Hepatocyte (in vitro differentiated cells): ENCODE results near the gene TENM4. TPM values are rescaled to one million over a fixed set of nuclear protein-coding genes. Genes with fewer than 3 reads are reported as not detected.

Experiments
- DNase-seq: peaks from one replicate; pipeline ENCODE4 v3.0.0-alpha.2; 2016; ENCODE audit warnings: low spot score
- H2AFZ ChIP-seq: fragments of 200-600 bp; sonication (generic); 2 replicates; pipeline ENCODE4 v1.6.0; 2016; ENCODE audit warnings: antibody characterized with exemption, mild to moderate bottlenecking
- H3K27ac ChIP-seq: fragments of 200-600 bp; sonication (generic); 2 replicates; pipeline ENCODE4 v1.5.1; 2016; ENCODE audit warnings: mild to moderate bottlenecking
- H3K27me3 ChIP-seq: fragments of 200-600 bp; sonication (generic); 2 replicates; pipeline ENCODE4 v1.6.1; 2016
- H3K36me3 ChIP-seq: fragments of 200-600 bp; sonication (generic); replicated peaks from 2 replicates; pipeline ENCODE4 v1.5.1; 2016; ENCODE audit warnings: low read depth; ENCODE audit not compliant: insufficient read depth
- H3K4me1 ChIP-seq: fragments of 200-600 bp; sonication (generic); 2 replicates; pipeline ENCODE4 v1.5.1; 2016; ENCODE audit warnings: mild to moderate bottlenecking, moderate library complexity; ENCODE audit not compliant: insufficient read depth
- H3K4me2 ChIP-seq: fragments of 200-600 bp; sonication (generic); 2 replicates; pipeline ENCODE4 v1.6.0; 2016
- H3K4me3 ChIP-seq: fragments of 200-600 bp; sonication (generic); 2 replicates; pipeline ENCODE4 v1.5.1; 2016; ENCODE audit warnings: mild to moderate bottlenecking
- H3K79me2 ChIP-seq: fragments of 200-600 bp; sonication (generic); 2 replicates; pipeline ENCODE4 v1.6.0; 2017; ENCODE audit warnings: mild to moderate bottlenecking
- H3K9me2 ChIP-seq: fragments of 200-600 bp; sonication (generic); replicated peaks from 2 replicates; pipeline ENCODE4 v1.6.0; 2017; ENCODE audit warnings: mild to moderate bottlenecking; ENCODE audit not compliant: insufficient read depth
- H3K9me3 ChIP-seq: fragments of 200-600 bp; sonication (generic); 2 replicates; pipeline ENCODE4 v1.5.1; 2016; ENCODE audit warnings: low read depth, mild to moderate bottlenecking
- H4K20me1 ChIP-seq: fragments of 200-600 bp; sonication (generic); 2 replicates; pipeline ENCODE4 v1.6.0; 2016; ENCODE audit warnings: mild to moderate bottlenecking; ENCODE audit not compliant: insufficient read depth, poor library complexity, severe bottlenecking
- CTCF ChIP-seq: fragments of 200-600 bp; sonication (generic); IDR thresholded peaks from 2 replicates; pipeline ENCODE4 v1.5.1; 2016; ENCODE audit warnings: antibody characterized with exemption, mild to moderate bottlenecking; ENCODE audit not compliant: poor library complexity
- EZH2 ChIP-seq: fragments of 200-600 bp; sonication (generic); IDR thresholded peaks from 2 replicates; pipeline ENCODE4 v1.6.1; 2016; ENCODE audit warnings: antibody characterized with exemption, mild to moderate bottlenecking, borderline replicate concordance
- EZH2phosphoT487 ChIP-seq: fragments of 200-600 bp; sonication (generic); IDR thresholded peaks from one replicate; pipeline ENCODE4 v1.6.1; 2018; ENCODE audit warnings: antibody characterized with exemption, mild to moderate bottlenecking, low read depth, moderate library complexity; ENCODE audit not compliant: unreplicated experiment, severe bottlenecking
- WGBS: methylation state at CpG from one replicate; pipeline ENCODE4 v1.1.6; 2016; ENCODE audit warnings: low lambda C conversion rate; ENCODE audit errors: missing lambda C conversion rate; 5-methylcytosine and 5-hydroxymethylcytosine counted together
- polyA plus RNA-seq: library from polyadenylated mRNA; unstranded; fragments of >200 nt; fragmentation: Nextera tagmentation; extraction: Ambion mirVana; gene quantifications from 2 replicates; pipeline ENCODE4 v1.2.1, GENCODE V29; 2016
- total RNA-seq: library from RNA; depleted of rRNA; stranded (reverse); fragments of >200 nt; gene quantifications from 2 replicates; pipeline ENCODE4 v1.2.3, GENCODE V29; 2014

TENM4 gene
- total and polyA plus RNA-seq, 2 experiments from 2014 or later = 18.4 to 18.7 TPM

DNA sequence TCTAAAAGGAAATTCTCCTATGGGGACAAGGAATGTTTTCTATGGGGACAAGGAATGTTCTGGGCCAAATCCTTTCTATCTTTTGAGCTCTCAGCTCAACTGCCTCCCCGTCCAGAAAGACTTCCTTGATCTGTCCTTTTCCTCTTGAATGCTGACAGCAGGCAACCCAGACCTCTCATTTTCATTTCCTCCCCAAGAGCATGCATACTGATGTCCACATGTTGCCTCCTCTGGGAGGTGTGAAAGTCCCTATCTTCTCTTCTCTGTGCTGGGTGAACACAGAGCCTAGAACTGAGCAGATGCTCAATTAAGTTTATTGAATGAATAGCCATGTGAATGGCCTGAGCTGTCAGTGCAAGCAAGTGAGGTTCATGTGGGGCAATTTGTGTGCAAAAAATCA lies 534.3 kb downstream of the TENM4 start:
- 59% methylated on average over 1 of the region's 1 CpG for WGBS
- no peaks in the 10 kb centered on the region for H4K20me1 ChIP-seq
- no peaks in the 10 kb centered on the region for H3K79me2 ChIP-seq
- H3K27ac ChIP-seq = no peak overlapping the region
- H3K36me3 ChIP-seq = no peaks in the 10 kb centered on the region
- no peaks in the 10 kb centered on the region for H3K27me3 ChIP-seq
- H3K9me2 ChIP-seq = no peaks in the 10 kb centered on the region
- no peak overlapping the region for H3K4me3 ChIP-seq
- TF ChIP-seq CTCF = no peak
- no peak for TF ChIP-seq EZH2
- no peak for TF ChIP-seq EZH2phosphoT487
- H3K4me2 ChIP-seq = no peak overlapping the region
- no peaks in the 10 kb centered on the region for H3K9me3 ChIP-seq
- H3K4me1 ChIP-seq = peaks cover 4% of the 10 kb centered on the region
- no peak overlapping the region for H2AFZ ChIP-seq
- DNase-seq = no peak

DNA sequence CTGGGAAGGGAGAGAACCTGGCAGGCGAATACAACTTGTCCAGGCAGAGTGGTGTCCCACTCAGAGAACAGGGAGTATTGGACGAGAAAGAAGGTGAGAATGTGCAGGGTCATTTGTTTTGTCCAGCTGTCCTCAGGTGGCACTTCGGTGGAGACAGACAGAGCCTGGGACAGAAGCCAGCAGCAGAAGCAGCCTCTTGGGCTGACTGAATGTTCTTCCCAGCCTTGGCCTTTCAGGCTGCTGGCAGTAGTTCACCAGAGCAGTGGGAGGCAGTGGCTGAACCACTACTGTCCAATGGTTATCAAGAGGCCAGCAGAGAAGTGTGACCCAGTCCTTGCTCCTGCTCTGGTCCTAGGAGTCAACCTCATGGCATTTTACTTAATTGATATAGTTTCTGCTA lies 535.1 kb downstream of the TENM4 start:
- H3K27me3 ChIP-seq = no peaks in the 10 kb centered on the region
- H3K27ac ChIP-seq = no peak overlapping the region
- no peak for TF ChIP-seq EZH2
- no peak for TF ChIP-seq EZH2phosphoT487
- TF ChIP-seq CTCF = no peak
- no peaks in the 10 kb centered on the region for H3K9me3 ChIP-seq
- H3K36me3 ChIP-seq = no peaks in the 10 kb centered on the region
- WGBS = 100% methylated on average over 3 of the region's 3 CpGs
- peaks cover 4% of the 10 kb centered on the region for H3K4me1 ChIP-seq
- no peak for DNase-seq
- no peaks in the 10 kb centered on the region for H3K9me2 ChIP-seq
- H3K4me2 ChIP-seq = no peak overlapping the region
- H2AFZ ChIP-seq = no peak overlapping the region
- no peaks in the 10 kb centered on the region for H4K20me1 ChIP-seq
- no peaks in the 10 kb centered on the region for H3K79me2 ChIP-seq
- no peak overlapping the region for H3K4me3 ChIP-seq

- Histone ChIP-seq H2AFZ (no peak overlapping the region), H3K9me2 (no peaks in the 10 kb centered on the region), H3K27me3 (no peaks in the 10 kb centered on the region), H3K9me3 (no peaks in the 10 kb centered on the region), H3K4me2 (no peak overlapping the region), H3K4me1 (peaks cover 4% of the 10 kb centered on the region), H3K27ac (no peak overlapping the region), H4K20me1 (no peaks in the 10 kb centered on the region), H3K79me2 (no peaks in the 10 kb centered on the region), H3K4me3 (no peak overlapping the region), H3K36me3 (no peaks in the 10 kb centered on the region)
- DNase-seq = no peak
- 96% methylated on average over 16 of the region's 43 CpGs for WGBS
- TF ChIP-seq EZH2 = no peak
- TF ChIP-seq EZH2phosphoT487 = no peak
- no peak for TF ChIP-seq CTCF
These were observed 537.9 kb downstream of the TENM4 start for GRCh38 chr11:78902771-78903507.
